HG02642 (cell line): ENCODE data around the gene GSTK1.
"Not testable (repeated sequence)": the region's sequence is repeated elsewhere in the genome, so short reads cannot be mapped to it uniquely, and the experiment has no call there.

Experiments used
- ATAC-seq: cut with Tn5 transposase; IDR thresholded peaks from one replicate; pipeline ENCODE4 v1.9.1; 2021; ENCODE audit warnings: mild to moderate bottlenecking; ENCODE audit not compliant: unreplicated experiment, poor library complexity

Gene GSTK1

GRCh38 chr7:143263266-143264195 is at the start of gene GSTK1:
TSS of gene GSTK1 (plus strand) at chr7:143263441. CDS start at chr7:143263514, 73 bp downstream.
- ATAC-seq: peak; percentile 98

GRCh38 chr7:143213478-143213877 is 49.8 kb upstream of the GSTK1 start:
- ATAC-seq: not testable (repeated sequence)

- ATAC-seq: peak; percentile 87
Observed at GRCh38 chr7:143214789-143215679, 48.2 kb upstream of the GSTK1 start.

GRCh38 chr7:143216151-143216550 is 47.1 kb upstream of the GSTK1 start:
- no peak for ATAC-seq

- no peak for ATAC-seq
Observed at GRCh38 chr7:143216686-143217085, 46.6 kb upstream of the GSTK1 start.

GRCh38 chr7:143217806-143218205 is 45.4 kb upstream of the GSTK1 start:
- ATAC-seq: no peak

GRCh38 chr7:143221286-143221685 is 42.0 kb upstream of the GSTK1 start:
- ATAC-seq: no peak

- no peak for ATAC-seq
Observed at GRCh38 chr7:143221737-143222136, 41.5 kb upstream of the GSTK1 start, which contains the start of gene TAS2R40. TSS of gene TAS2R40 (plus strand) at chr7:143222037. CDS start at chr7:143222079, 42 bp downstream.

GRCh38 chr7:143222782-143223181 is 40.5 kb upstream of the GSTK1 start:
- no peak for ATAC-seq

- ATAC-seq: no peak
Observed at GRCh38 chr7:143223784-143224183, 39.5 kb upstream of the GSTK1 start.

GRCh38 chr7:143225047-143225446 is 38.2 kb upstream of the GSTK1 start:
- no peak for ATAC-seq

- ATAC-seq: no peak
Observed at GRCh38 chr7:143227806-143228205, 35.4 kb upstream of the GSTK1 start.

- ATAC-seq: no peak
Observed at GRCh38 chr7:143229054-143229790, 34.0 kb upstream of the GSTK1 start.

GRCh38 chr7:143230602-143231457 is 32.4 kb upstream of the GSTK1 start:
- no peak for ATAC-seq

GRCh38 chr7:143233816-143234532 is 29.3 kb upstream of the GSTK1 start:
- ATAC-seq: no peak

- no peak for ATAC-seq
Observed at GRCh38 chr7:143234533-143234875, 28.7 kb upstream of the GSTK1 start.

- no peak for ATAC-seq
Observed at GRCh38 chr7:143235561-143235960, 27.7 kb upstream of the GSTK1 start.

- no peak for ATAC-seq
Observed at GRCh38 chr7:143236408-143236990, 26.7 kb upstream of the GSTK1 start.
